Activated CD8-positive, alpha-beta T cell treated with anti-CD3 and anti-CD28 coated beads for 36 hours (primary cell): ENCODE results near the gene SIGLEC12. TPM values are rescaled to one million over a fixed set of nuclear protein-coding genes. Genes with fewer than 3 reads are reported as not detected.
"Not testable (repeated sequence)": the region's sequence is repeated elsewhere in the genome, so short reads cannot be mapped to it uniquely, and the experiment has no call there.

Experiments
- ATAC-seq: fragments of 200-7000 bp; cut with Tn5 transposase; one replicate; pipeline ENCODE4 v1.10.0; 2021; ENCODE audit warnings: mild to moderate bottlenecking, moderate library complexity
- CTCF ChIA-PET: fragments of 350-600 bp; sonication (Branson Sonifier 250); formaldehyde crosslinking; loops from one replicate; lab custom pipeline; 2021; ENCODE audit warnings: antibody characterized with exemption; lab: Charles Lee
- POLR2A ChIA-PET: fragments of 350-600 bp; sonication (Branson Sonifier 250); formaldehyde crosslinking; loops from one replicate; lab custom pipeline; 2021; ENCODE audit warnings: antibody characterized with exemption; lab: Charles Lee
- DNase-seq: peaks from one replicate; pipeline ENCODE4 v3.0.0-alpha.2; 2020
- H3K27ac Mint-ChIP-seq: one replicate; pipeline ENCODE4 v1.8.0; 2021; ENCODE audit warnings: mild to moderate bottlenecking, mixed read lengths
- H3K27me3 Mint-ChIP-seq: one replicate; pipeline ENCODE4 v1.8.0; 2021; ENCODE audit warnings: mixed read lengths
- H3K36me3 Mint-ChIP-seq: one replicate; pipeline ENCODE4 v1.8.0; 2021; ENCODE audit warnings: low read depth, mixed read lengths
- H3K4me1 Mint-ChIP-seq: one replicate; pipeline ENCODE4 v1.8.0; 2021; ENCODE audit warnings: low read depth, mixed read lengths
- H3K4me3 Mint-ChIP-seq: one replicate; pipeline ENCODE4 v1.8.0; 2021; ENCODE audit warnings: mild to moderate bottlenecking, moderate library complexity, mixed read lengths
- H3K9me3 Mint-ChIP-seq: one replicate; pipeline ENCODE4 v1.8.0; 2021; ENCODE audit warnings: mixed read lengths
- CTCF ChIP-seq: fragments of 200-600 bp; IDR thresholded peaks from one replicate; pipeline ENCODE4 v1.8.0; 2022; ENCODE audit warnings: antibody characterized with exemption, mild to moderate bottlenecking
- intact Hi-C: fragments of 100-400 bp; cut with micrococcal nuclease; formaldehyde crosslinking; loops from one replicate; pipeline ENCODE4 v1.10.0; 2022
- total RNA-seq, 2 experiments: library from RNA; stranded (reverse); gene quantifications; one replicate each; pipeline ENCODE4 v1.2.3, GENCODE V29; 2021

Gene SIGLEC12
- total RNA-seq, 2 experiments from 2014 or later = 0.34 to 0.43 TPM

- ChIA-PET POLR2A (no interaction called here), CTCF (interaction anchor here (1.2 to 1.8 kb wide), 2 partner anchors 11 to 28 kb away, joined by 4 to 6 read pairs; no protein-coding TSS in a partner anchor)
- Mint-ChIP-seq H3K9me3 (peaks cover 9% of the 10 kb centered on the region), H3K27me3 (peaks cover 7% of the 10 kb centered on the region), H3K36me3 (no peaks in the 10 kb centered on the region), H3K4me3 (no peak overlapping the region), H3K4me1 (peaks cover 3% of the 10 kb centered on the region), H3K27ac (no peak overlapping the region)
- no peak for TF ChIP-seq CTCF
- DNase-seq (no peak), ATAC-seq (no peak)
- intact Hi-C loops = no loop called here
These were observed 6.0 kb upstream of the SIGLEC12 start for GRCh38 chr19:51507640-51508058.

- CTCF ChIA-PET = interaction anchor here (1.2 to 3.6 kb wide), 3 partner anchors 9 to 28 kb away, joined by 4 to 15 read pairs (median 6); no protein-coding TSS in a partner anchor
- Mint-ChIP-seq H3K4me1 (peaks cover 3% of the 10 kb centered on the region), H3K4me3 (no peak overlapping the region), H3K27me3 (peaks cover 7% of the 10 kb centered on the region), H3K9me3 (peaks cover 9% of the 10 kb centered on the region), H3K36me3 (no peaks in the 10 kb centered on the region), H3K27ac (no peak overlapping the region)
- POLR2A ChIA-PET = no interaction called here
- TF ChIP-seq CTCF = no peak
- ATAC-seq = no peak
- intact Hi-C loops = no loop called here
- no peak for DNase-seq
These were observed 5.6 kb upstream of the SIGLEC12 start for GRCh38 chr19:51507192-51507591.

- no peak for ATAC-seq
- H3K36me3 Mint-ChIP-seq = no peaks in the 10 kb centered on the region
- H3K27me3 Mint-ChIP-seq = peaks cover 4% of the 10 kb centered on the region
- TF ChIP-seq CTCF = no peak
- DNase-seq = no peak
- H3K4me1 Mint-ChIP-seq = peaks cover 10% of the 10 kb centered on the region
- ChIA-PET POLR2A (no interaction called here), CTCF (interaction anchor here (0.7 to 3.7 kb wide), 4 partner anchors 8 to 131 kb away, joined by 3 to 15 read pairs (median 9); no protein-coding TSS in a partner anchor)
- intact Hi-C loops = no loop called here
- H3K9me3 Mint-ChIP-seq = peaks cover 9% of the 10 kb centered on the region
- H3K4me3 Mint-ChIP-seq = no peak overlapping the region
- H3K27ac Mint-ChIP-seq = no peak overlapping the region
These were observed 4.3 kb upstream of the SIGLEC12 start for GRCh38 chr19:51505904-51506303.

GRCh38 chr19:51503896-51504295, 2.3 kb upstream of the SIGLEC12 start:
- H3K27me3 Mint-ChIP-seq = no peaks in the 10 kb centered on the region
- H3K4me3 Mint-ChIP-seq = no peak overlapping the region
- peaks cover 12% of the 10 kb centered on the region for H3K4me1 Mint-ChIP-seq
- intact Hi-C loops = no loop called here
- H3K9me3 Mint-ChIP-seq = peaks cover 9% of the 10 kb centered on the region
- no peak overlapping the region for H3K27ac Mint-ChIP-seq
- ATAC-seq = no peak
- POLR2A ChIA-PET = no interaction called here
- no peak for DNase-seq
- no peak for TF ChIP-seq CTCF
- no peaks in the 10 kb centered on the region for H3K36me3 Mint-ChIP-seq
- CTCF ChIA-PET = interaction anchor here (0.6 to 3.7 kb wide), 4 partner anchors 10 to 231 kb away, joined by 3 to 15 read pairs (median 10); no protein-coding TSS in a partner anchor

- peaks cover 9% of the 10 kb centered on the region for H3K9me3 Mint-ChIP-seq
- H3K27ac Mint-ChIP-seq = no peak overlapping the region
- DNase-seq = no peak
- CTCF ChIA-PET = interaction anchor here (0.6 to 3.7 kb wide), 3 partner anchors 11 to 230 kb away, joined by 3 to 12 read pairs (median 3); no protein-coding TSS in a partner anchor
- intact Hi-C loops = no loop called here
- POLR2A ChIA-PET = no interaction called here
- H3K4me1 Mint-ChIP-seq = peaks cover 12% of the 10 kb centered on the region
- H3K36me3 Mint-ChIP-seq = no peaks in the 10 kb centered on the region
- no peak overlapping the region for H3K4me3 Mint-ChIP-seq
- TF ChIP-seq CTCF = no peak
- peaks cover 2% of the 10 kb centered on the region for H3K27me3 Mint-ChIP-seq
- ATAC-seq = no peak
These were observed 1.8 kb upstream of the SIGLEC12 start for GRCh38 chr19:51503286-51503817.

GRCh38 chr19:51500931-51501330, 669 bp downstream of the SIGLEC12 start:
- CTCF ChIA-PET = not testable (repeated sequence)

More at GRCh38 chr19:51500931-51501330, 669 bp downstream of the SIGLEC12 start:
- ATAC-seq = peak; percentile 34
- Mint-ChIP-seq H3K4me3 (peak overlapping the region; percentile 42), H3K4me1 (peaks cover 12% of the 10 kb centered on the region)
- DNase-seq, H3K27me3 Mint-ChIP-seq, H3K36me3 Mint-ChIP-seq, H3K27ac Mint-ChIP-seq, intact Hi-C loops, POLR2A ChIA-PET, H3K9me3 Mint-ChIP-seq: not testable (repeated sequence)
